Measurements from ENCODE around the gene HEY2. TPM values are rescaled to one million over a fixed set of nuclear protein-coding genes. Genes with fewer than 3 reads are reported as not detected.

The HEY2 gene
- total RNA-seq, 1 donor from 2014 or later: 82.7 TPM

- Mint-ChIP-seq H3K4me3 (ENCODE audit: unreplicated experiment) (peak overlapping the region; percentile 44), H3K9me3 (ENCODE audit: unreplicated experiment) (no peaks in the 10 kb centered on the region), H3K36me3 (ENCODE audit: low read depth, unreplicated experiment) (no peaks in the 10 kb centered on the region), H3K27ac (ENCODE audit: unreplicated experiment) (no peak overlapping the region), H3K27me3 (ENCODE audit: unreplicated experiment) (peaks cover 4% of the 10 kb centered on the region), H3K4me1 (ENCODE audit: unreplicated experiment) (peaks cover 26% of the 10 kb centered on the region)
- no peak for DNase-seq (ENCODE audit: low spot score)
- no peak for TF ChIP-seq CTCF (IDR thresholded peaks at IDR 0.05; ENCODE audit: unreplicated experiment)
Observed at GRCh38 chr6:125795301-125795700, 45.9 kb downstream of the HEY2 start.

GRCh38 chr6:125797120-125797885, 47.9 kb downstream of the HEY2 start:
- Mint-ChIP-seq H3K4me1 (ENCODE audit: unreplicated experiment) (peaks cover 17% of the 10 kb centered on the region), H3K27me3 (ENCODE audit: unreplicated experiment) (peaks cover 2% of the 10 kb centered on the region), H3K27ac (ENCODE audit: unreplicated experiment) (no peak overlapping the region), H3K9me3 (ENCODE audit: unreplicated experiment) (no peaks in the 10 kb centered on the region), H3K36me3 (ENCODE audit: low read depth, unreplicated experiment) (no peaks in the 10 kb centered on the region), H3K4me3 (ENCODE audit: unreplicated experiment) (no peak overlapping the region)
- TF ChIP-seq CTCF (IDR thresholded peaks at IDR 0.05; ENCODE audit: unreplicated experiment): no peak
- DNase-seq (ENCODE audit: low spot score): no peak

GRCh38 chr6:125797886-125798444, 48.5 kb downstream of the HEY2 start:
- Mint-ChIP-seq H3K27ac (ENCODE audit: unreplicated experiment) (no peak overlapping the region), H3K4me1 (ENCODE audit: unreplicated experiment) (peaks cover 17% of the 10 kb centered on the region), H3K27me3 (ENCODE audit: unreplicated experiment) (peaks cover 2% of the 10 kb centered on the region), H3K9me3 (ENCODE audit: unreplicated experiment) (no peaks in the 10 kb centered on the region), H3K36me3 (ENCODE audit: low read depth, unreplicated experiment) (no peaks in the 10 kb centered on the region), H3K4me3 (ENCODE audit: unreplicated experiment) (no peak overlapping the region)
- TF ChIP-seq CTCF (IDR thresholded peaks at IDR 0.05; ENCODE audit: unreplicated experiment): no peak
- DNase-seq (ENCODE audit: low spot score): no peak

- Mint-ChIP-seq H3K36me3 (ENCODE audit: low read depth, unreplicated experiment) (no peaks in the 10 kb centered on the region), H3K27me3 (ENCODE audit: unreplicated experiment) (peaks cover 2% of the 10 kb centered on the region), H3K9me3 (ENCODE audit: unreplicated experiment) (no peaks in the 10 kb centered on the region), H3K4me3 (ENCODE audit: unreplicated experiment) (no peak overlapping the region), H3K27ac (ENCODE audit: unreplicated experiment) (no peak overlapping the region), H3K4me1 (ENCODE audit: unreplicated experiment) (peaks cover 11% of the 10 kb centered on the region)
- no peak for TF ChIP-seq CTCF (IDR thresholded peaks at IDR 0.05; ENCODE audit: unreplicated experiment)
- DNase-seq (ENCODE audit: low spot score): no peak
Observed at GRCh38 chr6:125798734-125799508, 49.5 kb downstream of the HEY2 start.

Data from endothelial cell (in vitro differentiated cells).